CD4-positive, alpha-beta T cell treated with Interleukin-12 subunit alpha and Interleukin-12 subunit beta, for 1 hour (primary cell): Measurements from ENCODE around the gene ZDHHC13.

Experiments used
- DNase-seq: peaks from one replicate; pipeline ENCODE4 v3.0.0-alpha.2; 2020

The ZDHHC13 gene

GRCh38 chr11:19208959-19209546, 92.1 kb downstream of the ZDHHC13 start:
- no peak for DNase-seq

- DNase-seq, result no peak
These were observed 92.8 kb downstream of the ZDHHC13 start for GRCh38 chr11:19209617-19210370.

GRCh38 chr11:19216021-19216420, 99.1 kb downstream of the ZDHHC13 start:
- no peak for DNase-seq

- no peak for DNase-seq
These were observed 99.9 kb downstream of the ZDHHC13 start for GRCh38 chr11:19216709-19217374.

- no peak for DNase-seq
These were observed 101.2 kb downstream of the ZDHHC13 start for GRCh38 chr11:19218216-19218615.

- no peak for DNase-seq
These were observed 102.0 kb downstream of the ZDHHC13 start for GRCh38 chr11:19218786-19219460.

- no peak for DNase-seq
These were observed 104.1 kb downstream of the ZDHHC13 start for GRCh38 chr11:19220903-19221724.

- no peak for DNase-seq
These were observed 108.2 kb downstream of the ZDHHC13 start for GRCh38 chr11:19225123-19225522.

- DNase-seq, result no peak
These were observed 108.6 kb downstream of the ZDHHC13 start for GRCh38 chr11:19225581-19225980.
